Measurements from ENCODE around the gene OR10H1. TPM values are rescaled to one million over a fixed set of nuclear protein-coding genes. Genes with fewer than 3 reads are reported as not detected.

OR10H1 gene
- total and polyA plus RNA-seq, 4 donors, result under 0.01 TPM; not detected in 3

- Histone ChIP-seq H3K4me3 (ENCODE audit: low read depth in 1 of 3, low read length in 3 of 3) (no peak overlapping the region), H3K27me3 (ENCODE audit: control insufficient read depth in 4 of 4, insufficient read depth in 4 of 4, low read length in 3 of 4) (no peaks in the 10 kb centered on the region), H3K27ac (ENCODE audit: low read depth in 1 of 2, low read length in 2 of 2) (no peak overlapping the region), H3K4me1 (ENCODE audit: control insufficient read depth in 4 of 4, insufficient read depth in 4 of 4, low read length in 3 of 4) (no peaks in the 10 kb centered on the region), H3K9me3 (ENCODE audit: control insufficient read depth in 4 of 4, low read length in 3 of 4) (no peaks in the 10 kb centered on the region), H3K36me3 (ENCODE audit: control insufficient read depth in 4 of 4, insufficient read depth in 3 of 4, low read depth in 1 of 4, low read length in 3 of 4) (no peaks in the 10 kb centered on the region), H3K9ac (ENCODE audit: low read depth in 1 of 2, low read length in 2 of 2) (no peak overlapping the region)
- no peak for DNase-seq (ENCODE audit: low spot score)
- 97% methylated on average over 1 of the region's 1 CpG for WGBS
- TF ChIP-seq EGR1 (IDR thresholded peaks at IDR 0.05; ENCODE audit: low read depth in 2 of 2), result no peak
- TF ChIP-seq RXRA (IDR thresholded peaks at IDR 0.05), result no peak
- no peak for TF ChIP-seq YY1 (IDR thresholded peaks at IDR 0.05)
- TF ChIP-seq HNF4A (conservative IDR thresholded peaks at IDR 0.05), result no peak
- TF ChIP-seq SP1 (IDR thresholded peaks at IDR 0.05), result no peak
- no peak for TF ChIP-seq RAD21 (IDR thresholded peaks at IDR 0.05)
- no peak for TF ChIP-seq TAF1 (conservative IDR thresholded peaks at IDR 0.05)
Measured at GRCh38 chr19:15825753-15826152, 10.3 kb upstream of the OR10H1 start.

- no peak overlapping the region for H3K4me3 ChIP-seq (ENCODE audit: low read depth in 1 of 3, low read length in 3 of 3)
- no peaks in the 10 kb centered on the region for H3K36me3 ChIP-seq (ENCODE audit: control insufficient read depth in 4 of 4, insufficient read depth in 3 of 4, low read depth in 1 of 4, low read length in 3 of 4)
- TF ChIP-seq HNF4A (conservative IDR thresholded peaks at IDR 0.05), result no peak
- TF ChIP-seq FOXA1 (IDR thresholded peaks at IDR 0.05), result no peak
- H3K27me3 ChIP-seq (ENCODE audit: control insufficient read depth in 4 of 4, insufficient read depth in 4 of 4, low read length in 3 of 4), result no peaks in the 10 kb centered on the region
- H3K27ac ChIP-seq (ENCODE audit: low read depth in 1 of 2, low read length in 2 of 2), result no peak overlapping the region
- H3K9me3 ChIP-seq (ENCODE audit: control insufficient read depth in 4 of 4, low read length in 3 of 4), result no peaks in the 10 kb centered on the region
- DNase-seq (ENCODE audit: low spot score), result no peak
- no peak overlapping the region for H3K9ac ChIP-seq (ENCODE audit: low read depth in 1 of 2, low read length in 2 of 2)
- WGBS, result 92% methylated on average over 8 of the region's 8 CpGs
- H3K4me1 ChIP-seq (ENCODE audit: control insufficient read depth in 4 of 4, insufficient read depth in 4 of 4, low read length in 3 of 4), result no peaks in the 10 kb centered on the region
Measured at GRCh38 chr19:15820646-15821045, 5.2 kb upstream of the OR10H1 start.

DNA sequence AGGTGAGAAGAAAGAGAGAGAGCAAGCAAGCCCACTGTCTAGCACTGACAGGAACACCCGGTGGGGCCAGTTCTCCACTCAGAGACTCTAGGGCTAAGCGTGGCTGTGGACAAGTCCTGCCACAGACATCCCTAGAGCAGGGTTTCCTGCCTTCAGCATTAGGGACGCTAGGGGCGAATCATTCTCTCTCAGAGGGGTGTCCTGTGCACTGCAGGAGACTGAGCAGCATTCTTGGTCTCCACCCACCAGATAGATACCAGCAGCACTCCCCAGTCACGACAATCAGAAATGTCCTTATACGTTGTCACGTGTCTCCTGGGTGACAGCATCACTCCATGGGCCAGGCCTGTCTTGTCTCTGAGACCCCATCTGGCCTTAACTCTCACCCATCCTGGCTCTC, 1.5 kb downstream of the OR10H1 start:
- H3K9me3 ChIP-seq (ENCODE audit: control insufficient read depth in 4 of 4, low read length in 3 of 4), result no peaks in the 10 kb centered on the region
- no peak overlapping the region for H3K9ac ChIP-seq (ENCODE audit: low read depth in 1 of 2, low read length in 2 of 2)
- 53% methylated on average over 7 of the region's 7 CpGs for WGBS
- TF ChIP-seq, protein P1, sequence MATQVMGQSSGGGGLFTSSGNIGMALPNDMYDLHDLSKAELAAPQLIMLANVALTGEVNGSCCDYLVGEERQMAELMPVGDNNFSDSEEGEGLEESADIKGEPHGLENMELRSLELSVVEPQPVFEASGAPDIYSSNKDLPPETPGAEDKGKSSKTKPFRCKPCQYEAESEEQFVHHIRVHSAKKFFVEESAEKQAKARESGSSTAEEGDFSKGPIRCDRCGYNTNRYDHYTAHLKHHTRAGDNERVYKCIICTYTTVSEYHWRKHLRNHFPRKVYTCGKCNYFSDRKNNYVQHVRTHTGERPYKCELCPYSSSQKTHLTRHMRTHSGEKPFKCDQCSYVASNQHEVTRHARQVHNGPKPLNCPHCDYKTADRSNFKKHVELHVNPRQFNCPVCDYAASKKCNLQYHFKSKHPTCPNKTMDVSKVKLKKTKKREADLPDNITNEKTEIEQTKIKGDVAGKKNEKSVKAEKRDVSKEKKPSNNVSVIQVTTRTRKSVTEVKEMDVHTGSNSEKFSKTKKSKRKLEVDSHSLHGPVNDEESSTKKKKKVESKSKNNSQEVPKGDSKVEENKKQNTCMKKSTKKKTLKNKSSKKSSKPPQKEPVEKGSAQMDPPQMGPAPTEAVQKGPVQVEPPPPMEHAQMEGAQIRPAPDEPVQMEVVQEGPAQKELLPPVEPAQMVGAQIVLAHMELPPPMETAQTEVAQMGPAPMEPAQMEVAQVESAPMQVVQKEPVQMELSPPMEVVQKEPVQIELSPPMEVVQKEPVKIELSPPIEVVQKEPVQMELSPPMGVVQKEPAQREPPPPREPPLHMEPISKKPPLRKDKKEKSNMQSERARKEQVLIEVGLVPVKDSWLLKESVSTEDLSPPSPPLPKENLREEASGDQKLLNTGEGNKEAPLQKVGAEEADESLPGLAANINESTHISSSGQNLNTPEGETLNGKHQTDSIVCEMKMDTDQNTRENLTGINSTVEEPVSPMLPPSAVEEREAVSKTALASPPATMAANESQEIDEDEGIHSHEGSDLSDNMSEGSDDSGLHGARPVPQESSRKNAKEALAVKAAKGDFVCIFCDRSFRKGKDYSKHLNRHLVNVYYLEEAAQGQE (IDR thresholded peaks at IDR 0.05), result no peak
- TF ChIP-seq CTCF (IDR thresholded peaks at IDR 0.05; ENCODE audit: low read depth, low read length, missing input control), result no peak
- no peak for TF ChIP-seq GABPA (IDR thresholded peaks at IDR 0.05 in 1 of 2, conservative IDR thresholded peaks at IDR 0.05 in 1 of 2)
- no peak for TF ChIP-seq HNF4G (IDR thresholded peaks at IDR 0.05)
- no peak for TF ChIP-seq EGR1 (IDR thresholded peaks at IDR 0.05; ENCODE audit: low read depth in 2 of 2)
- no peaks in the 10 kb centered on the region for H3K4me1 ChIP-seq (ENCODE audit: control insufficient read depth in 4 of 4, insufficient read depth in 4 of 4, low read length in 3 of 4)
- no peaks in the 10 kb centered on the region for H3K36me3 ChIP-seq (ENCODE audit: control insufficient read depth in 4 of 4, insufficient read depth in 3 of 4, low read depth in 1 of 4, low read length in 3 of 4)
- peaks cover 0 to 9% (median 0%) of the 10 kb centered on the region in 4 donors for H3K27me3 ChIP-seq (ENCODE audit: control insufficient read depth in 4 of 4, insufficient read depth in 4 of 4, low read length in 3 of 4)
- H3K4me3 ChIP-seq (ENCODE audit: low read depth in 1 of 3, low read length in 3 of 3), result no peak overlapping the region
- no peak overlapping the region for H3K27ac ChIP-seq (ENCODE audit: low read depth in 1 of 2, low read length in 2 of 2)
- DNase-seq (ENCODE audit: low spot score), result no peak

Data from liver (tissue), 9 donors.